HG02852 (cell line): ENCODE data around the gene CACNA1C.
"Not testable (repeated sequence)": the region's sequence is repeated elsewhere in the genome, so short reads cannot be mapped to it uniquely, and the experiment has no call there.

ENCODE experiments used
- ATAC-seq: cut with Tn5 transposase; IDR thresholded peaks from one replicate; pipeline ENCODE4 v1.9.1; 2021; ENCODE audit warnings: mild to moderate bottlenecking, moderate library complexity; ENCODE audit not compliant: unreplicated experiment

The CACNA1C gene

GRCh38 chr12:2490831-2491230, 438.0 kb downstream of the CACNA1C start:
- no peak for ATAC-seq

GRCh38 chr12:2491349-2491748, 438.6 kb downstream of the CACNA1C start:
- ATAC-seq, result not testable (repeated sequence)

- ATAC-seq, result no peak
Measured at GRCh38 chr12:2492236-2492635, 439.4 kb downstream of the CACNA1C start.

GRCh38 chr12:2493086-2493485, 440.3 kb downstream of the CACNA1C start:
- no peak for ATAC-seq

- no peak for ATAC-seq
Measured at GRCh38 chr12:2494486-2495192, 441.9 kb downstream of the CACNA1C start.

GRCh38 chr12:2495417-2496112, 442.8 kb downstream of the CACNA1C start:
- ATAC-seq, result no peak

- ATAC-seq, result no peak
Measured at GRCh38 chr12:2498964-2499500, 446.2 kb downstream of the CACNA1C start.

GRCh38 chr12:2501464-2502191, 448.8 kb downstream of the CACNA1C start:
- no peak for ATAC-seq

- ATAC-seq, result no peak
Measured at GRCh38 chr12:2503036-2503435, 450.2 kb downstream of the CACNA1C start.

- no peak for ATAC-seq
Measured at GRCh38 chr12:2503762-2504161, 451.0 kb downstream of the CACNA1C start.

- ATAC-seq, result no peak
Measured at GRCh38 chr12:2504577-2504976, 451.8 kb downstream of the CACNA1C start.

GRCh38 chr12:2507814-2508213, 455.0 kb downstream of the CACNA1C start:
- no peak for ATAC-seq

GRCh38 chr12:2509137-2509536, 456.4 kb downstream of the CACNA1C start:
- ATAC-seq, result no peak

GRCh38 chr12:2510045-2510444, 457.3 kb downstream of the CACNA1C start:
- no peak for ATAC-seq

GRCh38 chr12:2513141-2514037, 460.6 kb downstream of the CACNA1C start:
- no peak for ATAC-seq

- ATAC-seq, result no peak
Measured at GRCh38 chr12:2514038-2514340, 461.2 kb downstream of the CACNA1C start.

GRCh38 chr12:2520722-2521246, 468.0 kb downstream of the CACNA1C start:
- ATAC-seq, result no peak

GRCh38 chr12:2523317-2523716, 470.5 kb downstream of the CACNA1C start:
- ATAC-seq, result no peak

- no peak for ATAC-seq
Measured at GRCh38 chr12:2523844-2524243, 471.1 kb downstream of the CACNA1C start.

- ATAC-seq, result no peak
Measured at GRCh38 chr12:2526371-2526770, 473.6 kb downstream of the CACNA1C start.
